Sigmoid colon (tissue), 7 donors: ENCODE data around the gene TCF19. TPM values are rescaled to one million over a fixed set of nuclear protein-coding genes. Genes with fewer than 3 reads are reported as not detected.

Experiments
- DNase-seq: peaks from one replicate; pipeline ENCODE4 v3.0.0-alpha.2; 2019
- H3K27ac ChIP-seq, 4 donors: fragments of 200-600 bp; sonication (generic); one replicate each; pipeline ENCODE4 v1.5.1; 2016 to 2019; ENCODE audit warnings: mild to moderate bottlenecking in 1 of 4
- H3K27me3 ChIP-seq, 3 donors: fragments of 200-600 bp; sonication (generic); one replicate each; pipeline ENCODE4 v1.5.1; 2019; ENCODE audit warnings: mild to moderate bottlenecking in 1 of 3
- H3K36me3 ChIP-seq, 4 donors: fragments of 200-600 bp; sonication (generic); one replicate each; pipeline ENCODE4 v1.5.1; 2016 to 2019
- H3K4me1 ChIP-seq, 4 donors: fragments of 200-600 bp; sonication (generic); one replicate each; pipeline ENCODE4 v1.5.1; 2017 to 2019
- H3K4me3 ChIP-seq, 4 donors: fragments of 200-600 bp; sonication (generic); one replicate each; pipeline ENCODE4 v1.5.1; 2017 to 2019; ENCODE audit warnings: mild to moderate bottlenecking in 2 of 4, moderate library complexity in 1 of 4
- H3K9me3 ChIP-seq, 4 donors: fragments of 200-600 bp in 3 of 4; sonication (generic) in 3 of 4; one replicate each; pipeline versions ENCODE4 v1.5.1 to v1.6.1; 2013 to 2019
- EP300 ChIP-seq, 4 donors: sonication (generic); formaldehyde crosslinking; IDR thresholded peaks; one replicate each; pipeline ENCODE4 v1.6.1; 2017; ENCODE audit warnings: antibody characterized with exemption in 4 of 4
- POLR2A ChIP-seq, 2 donors: fragments of 450-650 bp; IDR thresholded peaks; one replicate each; pipeline ENCODE4 v1.6.1; 2016; ENCODE audit warnings: antibody characterized with exemption in 2 of 2, mild to moderate bottlenecking in 2 of 2, moderate library complexity in 2 of 2
- POLR2AphosphoS5 ChIP-seq, 4 donors: sonication (generic); formaldehyde crosslinking; IDR thresholded peaks; one replicate each; pipeline ENCODE4 v1.6.1; 2017; ENCODE audit warnings: antibody characterized with exemption in 4 of 4
- WGBS, 2 donors: extraction: QIAGEN DNeasy Blood & Tissue Kit; methylation state at CpG; one replicate each; pipeline ENCODE4 v1.1.7; 2013; 5-methylcytosine and 5-hydroxymethylcytosine counted together
- intact Hi-C: fragments of 100-400 bp; cut with DNase I; formaldehyde crosslinking; loops from one replicate; pipeline ENCODE4 v1.15.1; 2023
- polyA plus RNA-seq, 3 donors: library from polyadenylated mRNA; stranded (reverse); fragments of 200-250 nt; gene quantifications; one replicate each; pipeline ENCODE4 v1.2.3, GENCODE V29; 2013
- total RNA-seq, 4 donors: library from RNA; depleted of rRNA; stranded (reverse); fragments of >200 nt; gene quantifications; one replicate each; pipeline ENCODE4 v1.1.0, GENCODE V29; 2016
- TF ChIP-seq, protein P1 (sequence below), 4 experiments: fragments of 450-650 bp in 3 of 4; fragments of 200-600 bp in 1 of 4; IDR thresholded peaks; one replicate each; pipeline ENCODE4 v1.5.1; 2016 to 2019; ENCODE audit warnings: antibody characterized with exemption in 4 of 4, mild to moderate bottlenecking in 3 of 4, moderate library complexity in 2 of 4
- donor health status: healthy with polysubstance abuse.
- donor health status: Bipolar disorder and iron deficiency.
- donor health status: healthy.

The TCF19 gene
- total and polyA plus RNA-seq, 7 donors = 2.6 to 11.7 (median 3.6) TPM

DNA sequence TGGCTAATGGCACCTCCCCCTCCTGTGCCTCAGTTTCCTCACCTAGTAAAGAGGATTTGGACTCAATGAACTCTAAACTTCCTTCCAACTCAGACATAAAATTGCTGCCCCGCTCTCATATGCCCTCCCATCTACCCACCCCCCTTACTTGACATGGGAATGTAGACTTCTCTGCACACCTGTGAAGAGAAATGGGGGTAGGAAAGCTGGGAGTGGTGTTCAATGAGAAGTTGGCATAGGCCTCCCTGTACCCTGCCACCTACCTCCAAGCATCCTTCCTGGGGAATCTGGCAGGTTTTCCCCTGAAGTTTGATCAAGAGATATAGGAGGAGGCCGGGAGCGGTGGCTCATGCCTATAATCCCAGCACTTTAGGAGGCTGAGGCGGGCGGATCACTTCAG is 16.0 kb downstream of the TCF19 start:
- Histone ChIP-seq H3K4me1 (peaks cover 0 to 7% (median 0%) of the 10 kb centered on the region in 4 donors), H3K36me3 (no peaks in the 10 kb centered on the region), H3K9me3 (no peaks in the 10 kb centered on the region), H3K4me3 (no peak overlapping the region), H3K27ac (no peak overlapping the region), H3K27me3 (no peaks in the 10 kb centered on the region)
- TF ChIP-seq, protein P1, sequence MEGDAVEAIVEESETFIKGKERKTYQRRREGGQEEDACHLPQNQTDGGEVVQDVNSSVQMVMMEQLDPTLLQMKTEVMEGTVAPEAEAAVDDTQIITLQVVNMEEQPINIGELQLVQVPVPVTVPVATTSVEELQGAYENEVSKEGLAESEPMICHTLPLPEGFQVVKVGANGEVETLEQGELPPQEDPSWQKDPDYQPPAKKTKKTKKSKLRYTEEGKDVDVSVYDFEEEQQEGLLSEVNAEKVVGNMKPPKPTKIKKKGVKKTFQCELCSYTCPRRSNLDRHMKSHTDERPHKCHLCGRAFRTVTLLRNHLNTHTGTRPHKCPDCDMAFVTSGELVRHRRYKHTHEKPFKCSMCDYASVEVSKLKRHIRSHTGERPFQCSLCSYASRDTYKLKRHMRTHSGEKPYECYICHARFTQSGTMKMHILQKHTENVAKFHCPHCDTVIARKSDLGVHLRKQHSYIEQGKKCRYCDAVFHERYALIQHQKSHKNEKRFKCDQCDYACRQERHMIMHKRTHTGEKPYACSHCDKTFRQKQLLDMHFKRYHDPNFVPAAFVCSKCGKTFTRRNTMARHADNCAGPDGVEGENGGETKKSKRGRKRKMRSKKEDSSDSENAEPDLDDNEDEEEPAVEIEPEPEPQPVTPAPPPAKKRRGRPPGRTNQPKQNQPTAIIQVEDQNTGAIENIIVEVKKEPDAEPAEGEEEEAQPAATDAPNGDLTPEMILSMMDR (IDR thresholded peaks at IDR 0.05) = no peak
- no peak for TF ChIP-seq POLR2AphosphoS5 (IDR thresholded peaks at IDR 0.05)
- TF ChIP-seq POLR2A (IDR thresholded peaks at IDR 0.05) = no peak
- no peak for TF ChIP-seq EP300 (IDR thresholded peaks at IDR 0.05)
- intact Hi-C loops = no loop called here
- WGBS, 2 donors = 89% methylated on average over 5 of the region's 5 CpGs
- no peak for DNase-seq

DNA sequence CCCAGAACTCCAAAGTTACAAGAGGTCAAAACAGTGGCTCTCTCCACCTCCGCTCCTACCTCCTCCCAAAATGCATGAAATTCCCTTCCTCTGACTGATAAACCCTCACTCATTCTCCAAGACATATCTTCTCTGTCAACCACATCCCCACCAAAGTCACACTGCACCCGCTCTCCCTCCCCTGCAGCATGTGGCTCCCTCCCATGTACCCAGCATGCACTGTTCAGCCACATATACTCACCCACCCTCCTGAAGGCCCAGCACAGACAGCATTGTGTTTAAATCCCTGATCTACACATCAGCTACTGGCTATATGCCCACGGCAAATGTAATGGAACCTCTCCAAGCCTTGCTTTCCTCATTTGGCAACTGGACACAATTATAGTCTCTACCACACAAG is 17.6 kb downstream of the TCF19 start:
- DNase-seq = no peak
- Histone ChIP-seq H3K4me3 (no peak overlapping the region), H3K27ac (no peak overlapping the region), H3K36me3 (no peaks in the 10 kb centered on the region), H3K9me3 (no peaks in the 10 kb centered on the region), H3K4me1 (peaks cover 0 to 7% (median 0%) of the 10 kb centered on the region in 4 donors), H3K27me3 (no peaks in the 10 kb centered on the region)
- intact Hi-C loops = no loop called here
- TF ChIP-seq EP300 (IDR thresholded peaks at IDR 0.05) (no peak), POLR2AphosphoS5 (IDR thresholded peaks at IDR 0.05) (no peak), POLR2A (IDR thresholded peaks at IDR 0.05) (no peak)
- TF ChIP-seq, protein P1 (IDR thresholded peaks at IDR 0.05) = no peak
- WGBS, 2 donors = 83% methylated on average over 3 of the region's 3 CpGs

DNA sequence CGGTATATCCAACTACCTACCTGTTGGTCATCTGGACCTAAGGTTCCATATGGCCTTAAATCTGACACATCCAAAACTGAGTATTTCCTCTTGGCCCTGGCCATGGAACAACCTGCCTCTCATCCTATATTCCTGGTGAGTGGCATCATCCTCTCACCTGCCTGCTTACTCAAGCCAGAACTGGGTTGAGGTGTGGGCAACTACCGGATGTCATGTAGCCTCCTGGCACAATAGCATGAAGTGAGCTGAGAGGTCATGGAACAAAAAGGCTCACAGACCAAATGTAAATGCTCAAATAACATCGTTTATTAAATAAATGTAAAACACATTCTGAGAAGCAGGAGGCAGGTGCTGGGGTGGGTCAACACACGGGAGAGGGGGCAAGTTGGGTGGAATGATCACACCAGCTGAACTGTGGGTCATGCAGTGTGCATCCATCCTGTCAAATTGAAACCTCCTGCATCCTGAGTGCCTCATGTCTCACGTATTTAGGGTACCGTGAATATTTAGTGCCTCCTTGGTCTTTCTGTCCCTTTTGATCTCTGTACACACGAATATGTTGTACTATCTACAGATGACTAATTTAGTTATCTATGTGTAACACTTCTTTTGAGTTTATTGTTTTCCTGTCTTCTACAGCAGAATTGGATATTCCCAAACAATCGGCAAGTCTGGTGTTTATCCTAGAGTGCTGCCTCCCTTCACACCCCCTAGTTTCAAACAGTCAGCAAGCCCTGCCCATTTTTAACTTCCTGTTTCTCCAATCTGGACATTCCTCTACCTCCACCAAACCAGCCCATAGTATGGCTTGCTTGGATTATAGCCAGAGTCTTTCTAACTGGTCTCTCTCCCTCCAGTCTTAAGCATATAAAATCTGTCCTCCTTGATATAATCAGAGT is 20.0 kb downstream of the TCF19 start:
- intact Hi-C loops = no loop called here
- Histone ChIP-seq H3K4me1 (peaks cover 0 to 7% (median 0%) of the 10 kb centered on the region in 4 donors), H3K27ac (no peak overlapping the region), H3K9me3 (no peaks in the 10 kb centered on the region), H3K4me3 (no peak overlapping the region), H3K36me3 (no peaks in the 10 kb centered on the region), H3K27me3 (no peaks in the 10 kb centered on the region)
- no peak for DNase-seq
- TF ChIP-seq POLR2A (IDR thresholded peaks at IDR 0.05) (no peak), EP300 (IDR thresholded peaks at IDR 0.05) (no peak), POLR2AphosphoS5 (IDR thresholded peaks at IDR 0.05) (no peak)
- TF ChIP-seq, protein P1 (IDR thresholded peaks at IDR 0.05) = no peak
- 31 to 45% methylated on average over 8 of the region's 8 CpGs for WGBS, 2 donors

DNA sequence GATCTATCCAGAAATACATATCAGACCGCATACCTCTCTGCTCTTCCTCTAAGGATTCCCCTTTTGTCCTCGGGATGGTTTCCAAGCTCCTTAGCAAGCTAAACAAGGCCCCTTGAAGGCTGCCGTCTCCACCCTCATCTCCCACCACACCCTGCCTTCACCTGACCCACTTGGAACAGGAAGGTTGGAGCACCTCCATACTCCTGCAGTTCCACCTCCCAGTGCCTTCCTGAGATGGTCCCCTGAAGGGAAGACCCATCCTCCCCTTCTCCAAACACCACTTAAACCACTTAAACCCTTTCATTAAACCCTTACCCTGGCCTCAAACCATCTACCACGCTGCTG is 20.6 kb downstream of the TCF19 start:
- H3K27ac ChIP-seq = no peak overlapping the region
- no peaks in the 10 kb centered on the region for H3K36me3 ChIP-seq
- H3K27me3 ChIP-seq = no peaks in the 10 kb centered on the region
- WGBS, 2 donors = 31 to 71% methylated on average over 4 of the region's 4 CpGs
- DNase-seq = no peak
- H3K9me3 ChIP-seq = no peaks in the 10 kb centered on the region
- peaks cover 0 to 7% (median 0%) of the 10 kb centered on the region in 4 donors for H3K4me1 ChIP-seq
- no peak overlapping the region for H3K4me3 ChIP-seq
- TF ChIP-seq, protein P1 (IDR thresholded peaks at IDR 0.05) = no peak
- TF ChIP-seq EP300 (IDR thresholded peaks at IDR 0.05) = no peak
- TF ChIP-seq POLR2A (IDR thresholded peaks at IDR 0.05) = no peak
- TF ChIP-seq POLR2AphosphoS5 (IDR thresholded peaks at IDR 0.05) = no peak
- intact Hi-C loops = no loop called here
